ENCODE data around the gene CDKN1B. TPM values are rescaled to one million over a fixed set of nuclear protein-coding genes. Genes with fewer than 3 reads are reported as not detected.

Gene CDKN1B
- total and polyA plus RNA-seq, 2 experiments from 2014 or later = 9.3 to 27.9 TPM

DNA sequence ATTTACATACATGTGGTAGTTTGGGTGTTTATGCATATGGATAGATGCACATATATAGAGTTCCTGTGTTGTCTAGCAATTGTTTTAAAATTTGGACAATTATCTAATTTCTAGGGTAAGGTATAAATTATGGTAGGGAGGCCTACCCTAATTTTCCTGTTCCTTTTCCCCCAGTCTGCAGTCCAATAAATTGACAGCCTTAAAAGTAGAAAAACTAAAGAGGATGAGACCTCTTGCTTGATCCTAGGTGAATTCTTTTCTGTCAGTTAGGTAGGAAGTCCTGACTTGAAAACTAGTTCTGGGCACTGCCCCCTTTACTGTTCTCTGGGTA lies 2.1 kb upstream of the CDKN1B start:
- DNase-seq (ENCODE audit: low spot score) (no peak), ATAC-seq (no peak)
- peaks cover 47% of the 10 kb centered on the region for H3K4me1 Mint-ChIP-seq
- H3K36me3 ChIP-seq (ENCODE audit: insufficient read depth) = peaks cover 9% of the 10 kb centered on the region
- peaks cover 19% of the 10 kb centered on the region for H3K27me3 Mint-ChIP-seq (ENCODE audit: insufficient read depth, low read depth, poor library complexity)
- no peak overlapping the region for H3K27ac Mint-ChIP-seq
- H3K4me1 ChIP-seq (ENCODE audit: insufficient read depth) = peaks cover 45% of the 10 kb centered on the region
- H3K4me3 Mint-ChIP-seq = peak overlapping the region; percentile 60; the same call in 2 of the 3 replicates
- peak overlapping the region; percentile 98; the same call in 1 of the 2 replicates for H2AFZ ChIP-seq
- peaks cover 26% of the 10 kb centered on the region for H3K79me2 ChIP-seq (replicated peaks; ENCODE audit: insufficient read depth)
- H4K20me1 ChIP-seq (replicated peaks; ENCODE audit: insufficient read depth) = peaks cover 20% of the 10 kb centered on the region
- H3K9me2 ChIP-seq (ENCODE audit: insufficient read depth) = no peaks in the 10 kb centered on the region
- peak overlapping the region; percentile 98; the same call in 1 of the 2 replicates for H3K4me3 ChIP-seq
- H3K9me3 Mint-ChIP-seq = no peaks in the 10 kb centered on the region
- peaks cover 34% of the 10 kb centered on the region for H3K27me3 ChIP-seq (ENCODE audit: insufficient read depth)
- peak overlapping the region; percentile 97 for H3K4me2 ChIP-seq
- peaks cover 7% of the 10 kb centered on the region; the same call in 1 of the 2 replicates for H3F3A ChIP-seq (replicated peaks; ENCODE audit: low read depth)
- peaks cover 20% of the 10 kb centered on the region for H3K36me3 Mint-ChIP-seq (ENCODE audit: low read depth)
- no peak overlapping the region for H3K27ac ChIP-seq (ENCODE audit: low read depth)
- TF ChIP-seq, protein P1, sequence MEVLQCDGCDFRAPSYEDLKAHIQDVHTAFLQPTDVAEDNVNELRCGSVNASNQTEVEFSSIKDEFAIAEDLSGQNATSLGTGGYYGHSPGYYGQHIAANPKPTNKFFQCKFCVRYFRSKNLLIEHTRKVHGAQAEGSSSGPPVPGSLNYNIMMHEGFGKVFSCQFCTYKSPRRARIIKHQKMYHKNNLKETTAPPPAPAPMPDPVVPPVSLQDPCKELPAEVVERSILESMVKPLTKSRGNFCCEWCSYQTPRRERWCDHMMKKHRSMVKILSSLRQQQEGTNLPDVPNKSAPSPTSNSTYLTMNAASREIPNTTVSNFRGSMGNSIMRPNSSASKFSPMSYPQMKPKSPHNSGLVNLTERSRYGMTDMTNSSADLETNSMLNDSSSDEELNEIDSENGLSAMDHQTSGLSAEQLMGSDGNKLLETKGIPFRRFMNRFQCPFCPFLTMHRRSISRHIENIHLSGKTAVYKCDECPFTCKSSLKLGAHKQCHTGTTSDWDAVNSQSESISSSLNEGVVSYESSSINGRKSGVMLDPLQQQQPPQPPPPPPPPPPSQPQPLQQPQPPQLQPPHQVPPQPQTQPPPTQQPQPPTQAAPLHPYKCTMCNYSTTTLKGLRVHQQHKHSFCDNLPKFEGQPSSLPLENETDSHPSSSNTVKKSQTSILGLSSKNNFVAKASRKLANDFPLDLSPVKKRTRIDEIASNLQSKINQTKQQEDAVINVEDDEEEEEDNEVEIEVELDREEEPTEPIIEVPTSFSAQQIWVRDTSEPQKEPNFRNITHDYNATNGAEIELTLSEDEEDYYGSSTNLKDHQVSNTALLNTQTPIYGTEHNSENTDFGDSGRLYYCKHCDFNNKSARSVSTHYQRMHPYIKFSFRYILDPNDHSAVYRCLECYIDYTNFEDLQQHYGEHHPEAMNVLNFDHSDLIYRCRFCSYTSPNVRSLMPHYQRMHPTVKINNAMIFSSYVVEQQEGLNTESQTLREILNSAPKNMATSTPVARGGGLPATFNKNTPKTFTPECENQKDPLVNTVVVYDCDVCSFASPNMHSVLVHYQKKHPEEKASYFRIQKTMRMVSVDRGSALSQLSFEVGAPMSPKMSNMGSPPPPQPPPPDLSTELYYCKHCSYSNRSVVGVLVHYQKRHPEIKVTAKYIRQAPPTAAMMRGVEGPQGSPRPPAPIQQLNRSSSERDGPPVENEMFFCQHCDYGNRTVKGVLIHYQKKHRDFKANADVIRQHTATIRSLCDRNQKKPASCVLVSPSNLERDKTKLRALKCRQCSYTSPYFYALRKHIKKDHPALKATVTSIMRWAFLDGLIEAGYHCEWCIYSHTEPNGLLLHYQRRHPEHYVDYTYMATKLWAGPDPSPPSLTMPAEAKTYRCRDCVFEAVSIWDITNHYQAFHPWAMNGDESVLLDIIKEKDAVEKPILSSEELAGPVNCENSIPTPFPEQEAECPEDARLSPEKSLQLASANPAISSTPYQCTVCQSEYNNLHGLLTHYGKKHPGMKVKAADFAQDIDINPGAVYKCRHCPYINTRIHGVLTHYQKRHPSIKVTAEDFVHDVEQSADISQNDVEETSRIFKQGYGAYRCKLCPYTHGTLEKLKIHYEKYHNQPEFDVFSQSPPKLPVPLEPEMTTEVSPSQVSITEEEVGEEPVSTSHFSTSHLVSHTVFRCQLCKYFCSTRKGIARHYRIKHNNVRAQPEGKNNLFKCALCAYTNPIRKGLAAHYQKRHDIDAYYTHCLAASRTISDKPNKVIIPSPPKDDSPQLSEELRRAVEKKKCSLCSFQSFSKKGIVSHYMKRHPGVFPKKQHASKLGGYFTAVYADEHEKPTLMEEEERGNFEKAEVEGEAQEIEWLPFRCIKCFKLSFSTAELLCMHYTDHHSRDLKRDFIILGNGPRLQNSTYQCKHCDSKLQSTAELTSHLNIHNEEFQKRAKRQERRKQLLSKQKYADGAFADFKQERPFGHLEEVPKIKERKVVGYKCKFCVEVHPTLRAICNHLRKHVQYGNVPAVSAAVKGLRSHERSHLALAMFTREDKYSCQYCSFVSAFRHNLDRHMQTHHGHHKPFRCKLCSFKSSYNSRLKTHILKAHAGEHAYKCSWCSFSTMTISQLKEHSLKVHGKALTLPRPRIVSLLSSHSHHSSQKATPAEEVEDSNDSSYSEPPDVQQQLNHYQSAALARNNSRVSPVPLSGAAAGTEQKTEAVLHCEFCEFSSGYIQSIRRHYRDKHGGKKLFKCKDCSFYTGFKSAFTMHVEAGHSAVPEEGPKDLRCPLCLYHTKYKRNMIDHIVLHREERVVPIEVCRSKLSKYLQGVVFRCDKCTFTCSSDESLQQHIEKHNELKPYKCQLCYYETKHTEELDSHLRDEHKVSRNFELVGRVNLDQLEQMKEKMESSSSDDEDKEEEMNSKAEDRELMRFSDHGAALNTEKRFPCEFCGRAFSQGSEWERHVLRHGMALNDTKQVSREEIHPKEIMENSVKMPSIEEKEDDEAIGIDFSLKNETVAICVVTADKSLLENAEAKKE (CRISPR knock-in tag; IDR thresholded peaks at IDR 0.05) = no peak
- TF ChIP-seq ZNF114 (CRISPR knock-in tag; IDR thresholded peaks at IDR 0.05) (no peak), ZNF331 (CRISPR knock-in tag; IDR thresholded peaks at IDR 0.05; ENCODE audit: low read depth) (no peak), POLR2AphosphoS5 (IDR thresholded peaks at IDR 0.05; ENCODE audit: low read depth) (no peak), STAT1 (IDR thresholded peaks at IDR 0.05; ENCODE audit: unreplicated experiment) (no peak), CREB1 (CRISPR knock-in tag; IDR thresholded peaks at IDR 0.05; ENCODE audit: low read depth) (no peak), EZH2phosphoT487 (IDR thresholded peaks at IDR 0.05; ENCODE audit: unreplicated experiment) (no peak), EZH2 (IDR thresholded peaks at IDR 0.05; ENCODE audit: low read depth, unreplicated experiment) (no peak), NANOG (IDR thresholded peaks at IDR 0.05; ENCODE audit: borderline replicate concordance) (no peak), JUNB (IDR thresholded peaks at IDR 0.05; ENCODE audit: unreplicated experiment) (no peak)
- TF ChIP-seq, protein P2, sequence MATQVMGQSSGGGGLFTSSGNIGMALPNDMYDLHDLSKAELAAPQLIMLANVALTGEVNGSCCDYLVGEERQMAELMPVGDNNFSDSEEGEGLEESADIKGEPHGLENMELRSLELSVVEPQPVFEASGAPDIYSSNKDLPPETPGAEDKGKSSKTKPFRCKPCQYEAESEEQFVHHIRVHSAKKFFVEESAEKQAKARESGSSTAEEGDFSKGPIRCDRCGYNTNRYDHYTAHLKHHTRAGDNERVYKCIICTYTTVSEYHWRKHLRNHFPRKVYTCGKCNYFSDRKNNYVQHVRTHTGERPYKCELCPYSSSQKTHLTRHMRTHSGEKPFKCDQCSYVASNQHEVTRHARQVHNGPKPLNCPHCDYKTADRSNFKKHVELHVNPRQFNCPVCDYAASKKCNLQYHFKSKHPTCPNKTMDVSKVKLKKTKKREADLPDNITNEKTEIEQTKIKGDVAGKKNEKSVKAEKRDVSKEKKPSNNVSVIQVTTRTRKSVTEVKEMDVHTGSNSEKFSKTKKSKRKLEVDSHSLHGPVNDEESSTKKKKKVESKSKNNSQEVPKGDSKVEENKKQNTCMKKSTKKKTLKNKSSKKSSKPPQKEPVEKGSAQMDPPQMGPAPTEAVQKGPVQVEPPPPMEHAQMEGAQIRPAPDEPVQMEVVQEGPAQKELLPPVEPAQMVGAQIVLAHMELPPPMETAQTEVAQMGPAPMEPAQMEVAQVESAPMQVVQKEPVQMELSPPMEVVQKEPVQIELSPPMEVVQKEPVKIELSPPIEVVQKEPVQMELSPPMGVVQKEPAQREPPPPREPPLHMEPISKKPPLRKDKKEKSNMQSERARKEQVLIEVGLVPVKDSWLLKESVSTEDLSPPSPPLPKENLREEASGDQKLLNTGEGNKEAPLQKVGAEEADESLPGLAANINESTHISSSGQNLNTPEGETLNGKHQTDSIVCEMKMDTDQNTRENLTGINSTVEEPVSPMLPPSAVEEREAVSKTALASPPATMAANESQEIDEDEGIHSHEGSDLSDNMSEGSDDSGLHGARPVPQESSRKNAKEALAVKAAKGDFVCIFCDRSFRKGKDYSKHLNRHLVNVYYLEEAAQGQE (IDR thresholded peaks at IDR 0.05; ENCODE audit: unreplicated experiment) = no peak
- TF ChIP-seq, protein P3, sequence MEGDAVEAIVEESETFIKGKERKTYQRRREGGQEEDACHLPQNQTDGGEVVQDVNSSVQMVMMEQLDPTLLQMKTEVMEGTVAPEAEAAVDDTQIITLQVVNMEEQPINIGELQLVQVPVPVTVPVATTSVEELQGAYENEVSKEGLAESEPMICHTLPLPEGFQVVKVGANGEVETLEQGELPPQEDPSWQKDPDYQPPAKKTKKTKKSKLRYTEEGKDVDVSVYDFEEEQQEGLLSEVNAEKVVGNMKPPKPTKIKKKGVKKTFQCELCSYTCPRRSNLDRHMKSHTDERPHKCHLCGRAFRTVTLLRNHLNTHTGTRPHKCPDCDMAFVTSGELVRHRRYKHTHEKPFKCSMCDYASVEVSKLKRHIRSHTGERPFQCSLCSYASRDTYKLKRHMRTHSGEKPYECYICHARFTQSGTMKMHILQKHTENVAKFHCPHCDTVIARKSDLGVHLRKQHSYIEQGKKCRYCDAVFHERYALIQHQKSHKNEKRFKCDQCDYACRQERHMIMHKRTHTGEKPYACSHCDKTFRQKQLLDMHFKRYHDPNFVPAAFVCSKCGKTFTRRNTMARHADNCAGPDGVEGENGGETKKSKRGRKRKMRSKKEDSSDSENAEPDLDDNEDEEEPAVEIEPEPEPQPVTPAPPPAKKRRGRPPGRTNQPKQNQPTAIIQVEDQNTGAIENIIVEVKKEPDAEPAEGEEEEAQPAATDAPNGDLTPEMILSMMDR (conservative IDR thresholded peaks at IDR 0.05; ENCODE audit: low read depth in 2 of 2) = no peak
- TF ChIP-seq, protein P4, sequence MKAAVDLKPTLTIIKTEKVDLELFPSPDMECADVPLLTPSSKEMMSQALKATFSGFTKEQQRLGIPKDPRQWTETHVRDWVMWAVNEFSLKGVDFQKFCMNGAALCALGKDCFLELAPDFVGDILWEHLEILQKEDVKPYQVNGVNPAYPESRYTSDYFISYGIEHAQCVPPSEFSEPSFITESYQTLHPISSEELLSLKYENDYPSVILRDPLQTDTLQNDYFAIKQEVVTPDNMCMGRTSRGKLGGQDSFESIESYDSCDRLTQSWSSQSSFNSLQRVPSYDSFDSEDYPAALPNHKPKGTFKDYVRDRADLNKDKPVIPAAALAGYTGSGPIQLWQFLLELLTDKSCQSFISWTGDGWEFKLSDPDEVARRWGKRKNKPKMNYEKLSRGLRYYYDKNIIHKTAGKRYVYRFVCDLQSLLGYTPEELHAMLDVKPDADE (IDR thresholded peaks at IDR 0.05) = no peak

All from GM23338 (cell line).